GM19328 (cell line): ENCODE data around the gene TAGLN.
"Not testable (repeated sequence)": the region's sequence is repeated elsewhere in the genome, so short reads cannot be mapped to it uniquely, and the experiment has no call there.

Experiments
- ATAC-seq: cut with Tn5 transposase; IDR thresholded peaks from one replicate; pipeline ENCODE4 v1.9.1; 2021; ENCODE audit warnings: mild to moderate bottlenecking, moderate library complexity; ENCODE audit not compliant: unreplicated experiment

TAGLN gene

GRCh38 chr11:117180661-117181585 lies 18.2 kb upstream of the TAGLN start:
- no peak for ATAC-seq

- no peak for ATAC-seq
Measured at GRCh38 chr11:117181586-117182550, 17.3 kb upstream of the TAGLN start.

DNA sequence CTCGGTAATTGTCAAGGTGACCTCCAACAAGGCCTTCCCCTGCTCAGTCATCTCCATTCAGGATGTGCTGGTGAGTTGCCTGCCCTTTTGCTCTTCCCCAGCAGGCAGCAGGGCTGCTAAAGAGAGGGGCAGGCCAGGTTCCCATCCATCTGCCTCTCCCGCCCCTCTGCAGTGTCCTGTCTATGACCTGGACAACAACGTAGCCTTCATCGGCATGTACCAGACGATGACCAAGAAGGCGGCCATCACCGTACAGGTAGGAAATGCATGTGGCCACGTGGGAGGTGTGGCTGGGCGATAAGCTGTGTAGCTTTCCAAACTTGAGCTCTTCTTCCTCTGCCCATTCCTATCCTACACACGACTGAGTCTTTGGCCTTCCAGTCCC lies 16.6 kb upstream of the TAGLN start:
- ATAC-seq = no peak

GRCh38 chr11:117183178-117183577 lies 16.0 kb upstream of the TAGLN start:
- not testable (repeated sequence) for ATAC-seq

- ATAC-seq = no peak
Measured at GRCh38 chr11:117183724-117184349, 15.3 kb upstream of the TAGLN start.

DNA sequence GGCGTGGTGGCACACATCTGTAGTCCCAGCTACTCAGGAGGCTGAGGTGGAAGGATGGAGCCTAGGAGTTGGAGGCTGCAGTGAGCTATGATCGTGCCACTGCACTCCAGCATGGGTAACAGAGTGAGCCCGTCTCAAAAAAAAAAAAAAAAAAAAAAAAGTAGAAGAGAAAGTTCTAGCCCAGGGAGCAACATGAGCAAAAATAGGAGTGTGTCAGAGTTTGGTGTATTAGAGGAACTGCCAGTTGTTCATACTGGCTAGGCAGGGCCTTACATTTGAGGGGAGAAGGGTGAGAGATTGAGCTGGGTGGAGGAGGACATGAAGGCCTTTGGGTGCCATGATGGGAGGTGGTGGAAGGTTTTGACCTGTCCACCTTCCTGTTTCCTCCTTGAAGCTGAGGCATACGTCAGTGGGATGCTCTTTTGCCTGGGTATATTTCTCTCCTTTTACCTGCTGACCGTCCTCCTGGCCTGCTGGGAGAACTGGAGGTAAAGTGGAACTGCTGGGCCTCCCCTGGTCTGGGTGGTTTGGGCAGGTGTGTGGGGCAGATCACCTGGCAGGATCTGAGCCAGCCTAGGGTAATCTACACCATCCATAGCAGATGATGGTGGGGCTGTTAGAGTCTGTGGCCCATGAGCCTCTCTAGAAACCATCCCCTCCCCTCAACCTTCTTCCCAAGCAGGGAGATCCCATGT lies 13.3 kb upstream of the TAGLN start:
- no peak for ATAC-seq

DNA sequence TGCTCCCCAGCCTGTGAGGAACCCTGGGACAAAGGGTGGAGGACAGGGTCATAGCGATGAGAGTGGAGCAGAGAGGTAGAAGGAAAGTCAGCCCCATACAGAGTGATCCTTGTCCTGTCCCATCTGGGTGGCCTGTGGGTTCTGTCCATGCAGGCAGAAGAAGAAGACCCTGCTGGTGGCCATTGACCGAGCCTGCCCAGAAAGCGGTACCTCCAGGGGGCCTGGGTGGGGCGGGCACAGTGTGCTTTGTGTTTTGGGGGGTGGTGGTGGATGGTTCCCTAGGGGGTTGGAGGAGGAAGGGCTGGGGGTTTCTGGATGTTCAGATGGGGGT lies 12.8 kb upstream of the TAGLN start:
- ATAC-seq = no peak

GRCh38 chr11:117187007-117187406 lies 12.2 kb upstream of the TAGLN start:
- ATAC-seq = no peak

- ATAC-seq = no peak
Measured at GRCh38 chr11:117187428-117187798, 11.8 kb upstream of the TAGLN start.

GRCh38 chr11:117187799-117188481 lies 11.2 kb upstream of the TAGLN start:
- no peak for ATAC-seq

GRCh38 chr11:117188620-117189081 lies 10.5 kb upstream of the TAGLN start:
- ATAC-seq = no peak

DNA sequence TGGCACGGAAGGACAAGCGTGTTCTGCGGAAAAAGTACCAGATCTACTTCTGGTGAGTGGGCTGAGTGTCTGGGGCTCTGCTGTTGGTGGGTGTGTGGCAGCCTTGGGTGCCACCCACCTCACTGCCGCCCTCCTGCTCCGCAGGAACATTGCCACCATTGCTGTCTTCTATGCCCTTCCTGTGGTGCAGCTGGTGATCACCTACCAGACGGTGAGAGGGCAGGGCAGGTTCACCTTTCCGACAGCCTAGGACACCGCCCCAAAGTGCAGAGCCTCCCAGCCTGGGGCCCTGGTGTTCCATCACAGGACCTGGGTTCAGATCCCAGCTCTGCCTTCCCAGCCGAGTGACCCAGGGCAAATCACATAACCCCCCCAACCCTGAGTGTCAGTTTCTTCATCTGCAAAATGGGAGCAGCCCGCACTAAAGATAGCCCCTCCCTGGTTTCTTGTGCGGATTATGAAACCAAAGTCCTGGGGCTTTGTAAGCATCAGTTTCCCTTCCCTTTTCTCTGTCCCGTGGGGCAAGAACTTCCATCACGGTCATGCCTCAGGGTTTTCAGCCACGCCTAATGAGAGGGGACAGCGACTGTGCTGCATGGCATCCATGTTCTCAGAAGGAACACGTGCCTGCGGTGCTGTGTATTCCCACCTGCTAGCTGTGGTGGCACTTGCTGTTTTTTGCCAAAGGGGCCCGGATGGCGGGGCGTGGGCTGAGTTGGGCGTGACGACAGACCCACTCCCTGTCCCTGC lies 9.8 kb upstream of the TAGLN start:
- no peak for ATAC-seq

GRCh38 chr11:117189941-117190544 lies 9.1 kb upstream of the TAGLN start:
- no peak for ATAC-seq

- ATAC-seq = no peak
Measured at GRCh38 chr11:117191680-117192400, 7.3 kb upstream of the TAGLN start.

GRCh38 chr11:117192401-117192875 lies 6.7 kb upstream of the TAGLN start:
- ATAC-seq = no peak

- ATAC-seq = no peak
Measured at GRCh38 chr11:117193130-117194020, 5.8 kb upstream of the TAGLN start.

DNA sequence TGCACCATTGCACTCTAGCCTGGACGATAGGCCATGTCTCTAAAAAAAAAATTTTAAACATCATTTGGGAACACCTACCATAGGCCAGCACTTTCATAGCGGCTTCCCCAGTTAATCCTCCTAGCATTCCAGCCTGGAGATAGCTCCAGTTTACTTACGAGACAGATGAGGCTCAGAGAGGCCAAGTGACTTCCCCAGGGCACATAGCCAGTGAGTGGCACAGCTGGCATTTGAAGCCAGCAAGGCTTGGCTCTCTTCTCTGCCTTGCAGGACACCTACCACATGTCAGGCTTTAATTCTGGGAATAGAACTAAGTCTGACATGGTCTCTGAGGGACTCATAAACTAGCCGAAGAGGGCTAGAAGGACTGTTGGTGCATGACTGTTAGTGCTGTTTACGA lies 4.9 kb upstream of the TAGLN start:
- no peak for ATAC-seq
